ENCODE data around the gene MBIP.

DNA sequence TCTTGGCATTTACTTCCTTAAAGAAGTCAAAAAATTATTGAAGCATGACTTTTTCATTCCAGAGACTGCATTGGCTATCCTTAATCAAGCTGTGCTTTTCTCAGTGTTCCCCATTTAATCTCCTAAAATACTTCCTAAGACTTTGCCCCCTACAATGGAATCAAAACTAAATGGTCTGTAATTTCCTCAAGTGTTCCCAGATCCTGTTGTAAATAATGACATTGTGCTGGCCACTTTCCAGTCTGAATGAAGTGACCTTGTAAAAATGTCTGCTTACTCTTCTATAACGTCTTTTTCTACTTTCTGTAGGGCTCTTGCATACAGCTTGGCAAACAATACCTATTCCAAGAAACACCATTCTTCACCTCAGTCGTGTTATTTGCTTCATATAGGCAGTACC lies 45.3 kb upstream of the MBIP start:
- TF ChIP-seq, protein P1, sequence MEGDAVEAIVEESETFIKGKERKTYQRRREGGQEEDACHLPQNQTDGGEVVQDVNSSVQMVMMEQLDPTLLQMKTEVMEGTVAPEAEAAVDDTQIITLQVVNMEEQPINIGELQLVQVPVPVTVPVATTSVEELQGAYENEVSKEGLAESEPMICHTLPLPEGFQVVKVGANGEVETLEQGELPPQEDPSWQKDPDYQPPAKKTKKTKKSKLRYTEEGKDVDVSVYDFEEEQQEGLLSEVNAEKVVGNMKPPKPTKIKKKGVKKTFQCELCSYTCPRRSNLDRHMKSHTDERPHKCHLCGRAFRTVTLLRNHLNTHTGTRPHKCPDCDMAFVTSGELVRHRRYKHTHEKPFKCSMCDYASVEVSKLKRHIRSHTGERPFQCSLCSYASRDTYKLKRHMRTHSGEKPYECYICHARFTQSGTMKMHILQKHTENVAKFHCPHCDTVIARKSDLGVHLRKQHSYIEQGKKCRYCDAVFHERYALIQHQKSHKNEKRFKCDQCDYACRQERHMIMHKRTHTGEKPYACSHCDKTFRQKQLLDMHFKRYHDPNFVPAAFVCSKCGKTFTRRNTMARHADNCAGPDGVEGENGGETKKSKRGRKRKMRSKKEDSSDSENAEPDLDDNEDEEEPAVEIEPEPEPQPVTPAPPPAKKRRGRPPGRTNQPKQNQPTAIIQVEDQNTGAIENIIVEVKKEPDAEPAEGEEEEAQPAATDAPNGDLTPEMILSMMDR (IDR thresholded peaks at IDR 0.05): no peak
- TF ChIP-seq POLR2A (IDR thresholded peaks at IDR 0.05): no peak

Measured in right lobe of liver (tissue), 4 donors.